GM13977 (cell line): Measurements from ENCODE around the gene DFFB.

Source experiments
- DNase-seq: peaks from one replicate; pipeline ENCODE4 v3.0.0; 2012; ENCODE audit warnings: low spot score
- CTCF ChIP-seq: IDR thresholded peaks from 2 replicates; pipeline ENCODE4 v1.5.1; 2012; ENCODE audit warnings: mild to moderate bottlenecking, control low read depth; ENCODE audit not compliant: insufficient read depth; ENCODE audit errors: extremely low read depth, missing control alignments
- in situ Hi-C: fragments of 300-500 bp; cut with MboI; formaldehyde crosslinking; loops from one replicate; pipeline ENCODE4 v1.12.0; 2022; ENCODE audit warnings: low sequenced_read_pairs, low pct_unique_long_range_greater_than_20kb, mixed read lengths, inconsistent platforms; ENCODE audit not compliant: unreplicated experiment

Gene DFFB

GRCh38 chr1:3896396-3897000 is 39.2 kb downstream of the DFFB start:
- TF ChIP-seq CTCF = no peak
- DNase-seq = no peak
- in situ Hi-C loops = no loop called here

- TF ChIP-seq CTCF = no peak
- in situ Hi-C loops = no loop called here
- DNase-seq = no peak
Measured at GRCh38 chr1:3898475-3898735, 41.1 kb downstream of the DFFB start.

- no peak for TF ChIP-seq CTCF
- in situ Hi-C loops = no loop called here
- no peak for DNase-seq
Measured at GRCh38 chr1:3898994-3899753, 41.9 kb downstream of the DFFB start.

GRCh38 chr1:3899754-3900149 is 42.5 kb downstream of the DFFB start:
- no peak for DNase-seq
- in situ Hi-C loops = loop anchor here (25.0 kb wide), 1 partner anchor 1838 kb away; no protein-coding TSS in a partner anchor
- peak; percentile 14 for TF ChIP-seq CTCF

GRCh38 chr1:3900150-3900968 is 43.1 kb downstream of the DFFB start, which contains the start of gene C1orf174:
Gene C1orf174, minus strand, starts transcription at chr1:3900272. Its CDS starts 86 bp downstream, at chr1:3900186.
- in situ Hi-C loops = loop anchor here (25.0 kb wide), 1 partner anchor 1837 kb away; no protein-coding TSS in a partner anchor

More at GRCh38 chr1:3900150-3900968, 43.1 kb downstream of the DFFB start, which contains the start of gene C1orf174:
- TF ChIP-seq CTCF = no peak
- peak; percentile 95 for DNase-seq
